HuH-7 (cell line): ENCODE data around the gene PPP1R18.
"Not testable (repeated sequence)": the region's sequence is repeated elsewhere in the genome, so short reads cannot be mapped to it uniquely, and the experiment has no call there.

Experiments used
- DNase-seq: peaks from one replicate; pipeline ENCODE4 v3.0.0; 2011; ENCODE audit warnings: low spot score

Gene PPP1R18

GRCh38 chr6:30686009-30686907 lies at the start of gene PPP1R18:
Gene PPP1R18, minus strand, starts transcription at chr6:30686645. Its CDS starts 627 bp downstream, at chr6:30686018.
- peak; percentile 54 for DNase-seq

- no peak for DNase-seq
These were observed 49.3 kb upstream of the PPP1R18 start for GRCh38 chr6:30735668-30736314.

- DNase-seq: no peak
These were observed 45.9 kb upstream of the PPP1R18 start for GRCh38 chr6:30732237-30732943.

- peak; percentile 71 for DNase-seq
These were observed 44.4 kb upstream of the PPP1R18 start for GRCh38 chr6:30730601-30731435.

- DNase-seq: no peak
These were observed 41.6 kb upstream of the PPP1R18 start for GRCh38 chr6:30727920-30728553.

GRCh38 chr6:30726506-30727413 lies 40.3 kb upstream of the PPP1R18 start:
- no peak for DNase-seq

- no peak for DNase-seq
These were observed 39.5 kb upstream of the PPP1R18 start for GRCh38 chr6:30725713-30726505.

- DNase-seq: no peak
These were observed 38.6 kb upstream of the PPP1R18 start for GRCh38 chr6:30724906-30725667.

- not testable (repeated sequence) for DNase-seq
These were observed 37.6 kb upstream of the PPP1R18 start for GRCh38 chr6:30723843-30724741.

GRCh38 chr6:30723159-30723842 lies 36.9 kb upstream of the PPP1R18 start:
- not testable (repeated sequence) for DNase-seq

GRCh38 chr6:30722280-30723112 lies 36.1 kb upstream of the PPP1R18 start:
- DNase-seq: peak; percentile 47

- not testable (repeated sequence) for DNase-seq
These were observed 35.5 kb upstream of the PPP1R18 start for GRCh38 chr6:30722025-30722279.

- peak; percentile 61 for DNase-seq
These were observed 35.0 kb upstream of the PPP1R18 start for GRCh38 chr6:30721198-30722024.

GRCh38 chr6:30720738-30721197 lies 34.3 kb upstream of the PPP1R18 start:
- no peak for DNase-seq
